ENCODE measurements around the gene SMC3. TPM values are rescaled to one million over a fixed set of nuclear protein-coding genes. Genes with fewer than 3 reads are reported as not detected.
"Not testable (repeated sequence)": the region's sequence is repeated elsewhere in the genome, so short reads cannot be mapped to it uniquely, and the experiment has no call there.

The SMC3 gene
- total RNA-seq: 10 to 100 TPM; 22.0 to 26.0 (median 24.0) TPM
- polyA plus RNA-seq: 17.2 TPM
- long read RNA-seq, donor 1, full-length matches to known transcripts: 19 of 62 reads
- long read RNA-seq, donor 1, partial matches to known transcripts: 42 of 62 reads
- long read RNA-seq, donor 1, other reads (novel, unspliced or antisense): 1 of 62 reads
- long read RNA-seq, donor 2, full-length matches to known transcripts: 9 of 12 reads
- long read RNA-seq, donor 2, partial matches to known transcripts: 3 of 12 reads
- long read RNA-seq, donor 2, other reads (novel, unspliced or antisense): 0 of 12 reads
- long read RNA-seq, donor 3, partial matches to known transcripts: 21 of 22 reads
- long read RNA-seq, donor 3, other reads (novel, unspliced or antisense): 1 of 22 reads
- long read RNA-seq, donor 4, full-length matches to known transcripts: 14 of 19 reads
- long read RNA-seq, donor 4, partial matches to known transcripts: 5 of 19 reads
- long read RNA-seq, donor 4, other reads (novel, unspliced or antisense): 0 of 19 reads

DNA sequence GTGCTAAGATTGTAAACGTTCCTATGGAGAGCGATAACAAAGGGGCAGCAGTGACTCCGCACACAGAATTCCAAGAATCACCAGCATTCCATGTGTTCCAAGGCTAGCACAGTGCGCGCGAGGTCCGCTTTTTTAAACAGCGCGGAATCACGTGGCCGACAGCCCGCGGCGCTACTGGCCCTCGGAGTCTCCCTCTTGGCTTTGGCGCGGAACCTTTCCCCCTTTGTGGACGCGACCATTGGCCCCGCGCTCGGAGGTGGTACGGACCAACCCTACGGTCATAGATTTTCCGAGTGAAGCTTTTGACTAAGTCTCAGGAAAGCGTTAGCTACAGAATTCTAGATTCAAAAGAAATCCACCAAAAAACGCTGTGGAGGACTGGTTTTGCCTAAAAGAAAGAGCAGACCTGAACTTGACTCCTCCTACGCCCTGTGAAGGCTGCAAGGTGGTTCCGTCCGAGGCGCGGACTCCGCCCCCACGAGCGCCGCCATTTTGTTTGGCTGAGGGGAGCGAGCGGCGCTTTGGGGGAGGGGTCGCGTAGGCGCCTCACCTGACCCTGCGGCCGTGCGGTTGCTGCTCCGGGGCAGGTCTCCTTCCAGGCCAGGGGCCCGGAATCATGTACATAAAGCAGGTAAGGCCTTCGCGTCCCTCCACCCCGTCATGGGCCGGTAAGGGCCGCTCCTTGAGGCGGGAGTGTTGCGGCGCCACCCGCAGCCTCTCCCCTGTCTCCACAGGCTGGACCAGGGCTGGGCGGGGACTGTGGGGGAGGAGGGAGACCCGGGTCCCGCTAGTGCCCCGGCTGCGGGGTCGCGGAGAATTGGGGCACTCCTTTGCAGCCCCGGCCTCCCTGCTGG, at the start of gene SMC3:
Gene SMC3, plus strand, starts transcription at position 495 of the 854 bp plus-strand sequence. Its CDS starts 122 bp downstream, at position 617.
- ATAC-seq (peak; percentile 96 to 97), DNase-seq (peak; percentile 94 to 97 (median 96))
- Histone ChIP-seq H3K27me3 (ENCODE audit: control insufficient read depth, insufficient read depth) (no peaks in the 10 kb centered on the region), H3K4me1 (ENCODE audit: control insufficient read depth, insufficient read depth, low read length) (no peaks in the 10 kb centered on the region), H3K9me3 (ENCODE audit: control insufficient read depth, low read length) (no peaks in the 10 kb centered on the region), H3K4me3 (ENCODE audit: low read length) (peak within 1 kb of the TSS; percentile 94), H3K27ac (ENCODE audit: low read length) (peak within 1 kb of the TSS; percentile 59)
- under 1% methylated on average over 64 of the region's 64 CpGs for WGBS
- intact Hi-C loops (cut with DNase I): no loop called here

DNA sequence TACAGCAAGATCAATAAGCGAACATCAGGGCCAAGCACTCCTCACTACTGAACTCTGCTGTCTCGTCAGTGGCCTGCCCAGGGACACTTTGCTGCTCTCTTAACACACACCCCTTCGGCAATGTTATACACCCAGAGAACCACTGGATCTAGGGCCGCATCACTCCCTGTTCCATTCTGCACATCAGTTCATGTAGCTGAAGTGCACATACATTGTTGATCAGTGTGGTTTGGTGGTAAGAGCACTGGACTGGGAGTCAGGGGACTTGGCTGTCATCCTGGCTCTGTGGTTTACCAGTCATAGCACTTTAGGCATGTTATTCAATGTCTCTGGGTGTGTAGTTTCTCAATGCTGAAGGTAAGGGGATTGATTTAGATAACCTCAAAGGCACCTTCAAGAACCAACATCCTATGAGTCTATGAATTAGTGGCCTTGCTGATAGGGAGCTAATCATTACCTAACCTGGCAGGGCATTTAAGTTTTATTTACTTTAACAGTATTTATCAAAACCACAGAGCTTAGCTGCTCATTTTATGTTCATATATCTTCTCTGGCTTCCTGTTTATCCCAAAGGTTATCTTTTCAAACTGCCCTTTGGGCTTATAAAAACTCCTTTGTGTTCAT, 45.0 kb upstream of the SMC3 start:
- WGBS: 94% methylated on average over 4 of the region's 4 CpGs

DNA sequence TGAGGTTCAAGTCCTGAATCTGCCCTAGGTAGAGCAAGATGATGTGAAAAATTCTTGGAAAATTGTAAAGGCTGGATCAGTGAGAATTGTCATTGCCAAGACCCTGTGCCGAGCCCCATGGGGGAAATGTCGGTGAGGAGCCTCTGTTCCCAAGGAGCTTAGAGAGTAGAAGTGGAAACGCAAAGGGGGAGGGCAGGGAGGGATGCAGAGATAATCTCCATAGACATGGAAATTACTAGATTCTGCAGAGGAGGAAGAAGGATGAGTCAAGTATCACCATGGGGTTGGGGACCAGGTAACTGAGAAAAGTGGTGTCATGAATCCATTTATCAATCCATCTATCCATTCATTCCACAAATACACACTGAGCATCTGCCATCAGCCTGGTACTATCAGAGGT, 43.8 kb upstream of the SMC3 start:
- Histone ChIP-seq H3K4me3 (ENCODE audit: low read length) (no peak overlapping the region), H3K4me1 (ENCODE audit: control insufficient read depth, insufficient read depth, low read length) (no peaks in the 10 kb centered on the region), H3K9me3 (ENCODE audit: control insufficient read depth, low read length) (no peaks in the 10 kb centered on the region), H3K27ac (ENCODE audit: low read length) (no peak overlapping the region), H3K27me3 (ENCODE audit: control insufficient read depth, insufficient read depth) (no peaks in the 10 kb centered on the region)
- ATAC-seq: no peak
- 75% methylated on average over 3 of the region's 3 CpGs for whole genome bisulfite sequencing
- intact Hi-C loops (cut with DNase I): no loop called here
- no peak for DNase-seq

More for the DNA sequence above, 45.0 kb upstream of the SMC3 start:
- intact Hi-C loops (cut with DNase I): no loop called here
- H3K4me3 ChIP-seq (ENCODE audit: low read length): no peak overlapping the region
- DNase-seq (no peak), ATAC-seq (no peak)
- H3K27ac ChIP-seq (ENCODE audit: low read length): no peak overlapping the region
- H3K27me3 ChIP-seq (ENCODE audit: control insufficient read depth, insufficient read depth): no peaks in the 10 kb centered on the region
- no peaks in the 10 kb centered on the region for H3K4me1 ChIP-seq (ENCODE audit: control insufficient read depth, insufficient read depth, low read length)
- H3K9me3 ChIP-seq (ENCODE audit: control insufficient read depth, low read length): no peaks in the 10 kb centered on the region

DNA sequence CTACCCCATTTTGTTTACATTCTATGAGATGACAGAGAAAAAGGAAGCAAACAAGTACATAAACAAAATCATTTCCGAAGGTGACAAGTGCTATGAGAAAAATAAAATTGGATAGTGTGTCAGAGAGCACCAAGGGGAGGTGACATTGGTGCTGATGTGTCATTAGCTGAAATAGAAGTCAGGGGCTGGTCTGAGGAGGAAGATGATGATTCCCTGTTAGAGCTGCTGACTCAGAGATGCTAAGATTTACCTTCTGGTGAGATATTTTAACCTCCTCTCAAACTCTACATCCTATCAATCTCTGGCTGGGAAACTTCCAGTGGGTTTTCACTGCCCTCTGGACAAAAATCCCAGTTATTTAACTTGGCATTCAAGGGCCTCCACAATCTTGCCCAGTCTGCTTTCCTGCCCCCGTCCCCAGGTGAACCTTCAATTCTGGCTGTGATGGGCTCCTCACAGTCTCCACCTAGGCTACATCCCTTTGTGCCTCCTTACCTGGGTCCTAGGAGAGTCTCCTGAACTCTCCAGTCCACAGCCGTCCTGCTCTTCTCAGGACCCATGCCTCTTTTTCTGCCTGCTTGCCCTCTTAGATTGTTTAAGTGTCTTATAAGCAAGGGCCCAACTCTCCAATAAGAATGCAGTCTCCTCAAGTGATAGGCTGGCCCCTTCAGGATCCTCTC, 43.2 kb upstream of the SMC3 start:
- Histone ChIP-seq H3K4me3 (ENCODE audit: low read length) (no peak overlapping the region), H3K4me1 (ENCODE audit: control insufficient read depth, insufficient read depth, low read length) (no peaks in the 10 kb centered on the region), H3K27me3 (ENCODE audit: control insufficient read depth, insufficient read depth) (no peaks in the 10 kb centered on the region), H3K27ac (ENCODE audit: low read length) (no peak overlapping the region), H3K9me3 (ENCODE audit: control insufficient read depth, low read length) (no peaks in the 10 kb centered on the region)
- 86% methylated on average over 3 of the region's 3 CpGs for whole genome bisulfite sequencing
- intact Hi-C loops (cut with DNase I): no loop called here
- DNase-seq (no peak), ATAC-seq (peak in 1 of 2 donors; percentile 4)

DNA sequence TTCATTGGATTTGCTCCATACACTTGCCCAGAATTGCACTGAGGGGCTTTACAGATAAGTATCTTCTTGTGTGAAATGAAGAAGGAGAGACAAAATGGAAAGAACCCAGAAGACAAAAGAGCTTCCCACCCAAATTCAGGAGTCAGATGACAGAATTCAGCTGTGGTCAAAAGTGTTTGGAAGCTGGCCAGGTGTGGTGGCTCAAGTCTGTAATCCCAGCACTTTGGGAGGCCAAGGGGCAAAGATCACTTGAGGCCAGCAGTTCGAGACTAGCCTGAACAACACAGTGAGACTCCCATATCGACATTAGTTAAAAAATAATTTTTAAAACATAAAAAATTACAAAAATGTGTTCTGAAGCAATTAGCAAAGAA, 42.6 kb upstream of the SMC3 start:
- DNase-seq: no peak
- no peak overlapping the region for H3K27ac ChIP-seq (ENCODE audit: low read length)
- no peak overlapping the region for H3K4me3 ChIP-seq (ENCODE audit: low read length)
- ATAC-seq: no peak
- H3K9me3 ChIP-seq (ENCODE audit: control insufficient read depth, low read length): no peaks in the 10 kb centered on the region
- intact Hi-C loops (cut with DNase I): no loop called here
- no peaks in the 10 kb centered on the region for H3K27me3 ChIP-seq (ENCODE audit: control insufficient read depth, insufficient read depth)
- no peaks in the 10 kb centered on the region for H3K4me1 ChIP-seq (ENCODE audit: control insufficient read depth, insufficient read depth, low read length)
- WGBS: 66% methylated on average over 2 of the region's 2 CpGs

DNA sequence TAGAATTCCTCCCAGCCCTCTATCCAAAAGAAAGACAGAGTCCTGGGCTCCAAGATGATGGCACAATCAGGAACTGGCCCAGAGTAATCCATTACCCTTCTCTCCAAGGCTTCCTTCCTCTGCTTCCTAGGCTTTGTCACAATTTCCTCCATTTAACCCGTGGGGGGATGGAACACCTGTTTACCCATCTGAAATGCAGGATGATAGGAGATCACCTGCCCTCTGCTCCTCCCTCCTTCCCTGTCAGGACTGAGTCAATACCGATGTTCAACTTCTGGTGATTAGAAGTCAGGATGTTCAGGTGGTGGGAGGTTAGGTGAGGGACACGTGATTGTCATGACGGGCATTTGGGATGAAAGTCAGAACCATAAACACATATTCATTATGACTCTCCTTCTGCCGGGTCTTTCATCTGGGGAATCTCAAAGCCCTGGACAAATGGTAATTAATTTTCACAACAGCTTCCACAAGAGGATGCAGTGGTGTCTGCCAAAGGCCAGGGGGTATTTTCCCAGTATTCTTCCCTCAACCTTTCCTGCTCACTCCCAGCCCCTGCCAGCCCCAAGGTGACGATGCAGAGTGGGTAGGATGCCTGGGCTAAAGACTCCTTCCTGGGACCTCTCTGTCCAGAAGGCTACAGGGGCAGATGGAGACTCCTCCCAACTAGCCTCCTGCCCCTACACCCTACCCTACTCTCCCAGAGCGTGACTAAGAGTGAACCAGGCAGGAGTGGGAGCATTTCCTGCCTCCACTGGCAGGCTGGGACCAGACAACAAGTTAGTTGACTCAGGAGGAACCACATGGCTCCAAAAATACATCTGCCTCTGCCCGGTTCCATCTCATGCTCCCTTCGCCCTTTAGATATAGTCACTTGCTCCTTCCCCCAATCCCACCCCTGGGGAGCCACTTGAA, 41.9 kb upstream of the SMC3 start:
- Histone ChIP-seq H3K4me3 (ENCODE audit: low read length) (no peak overlapping the region), H3K27me3 (ENCODE audit: control insufficient read depth, insufficient read depth) (no peaks in the 10 kb centered on the region), H3K9me3 (ENCODE audit: control insufficient read depth, low read length) (no peaks in the 10 kb centered on the region), H3K27ac (ENCODE audit: low read length) (no peak overlapping the region), H3K4me1 (ENCODE audit: control insufficient read depth, insufficient read depth, low read length) (no peaks in the 10 kb centered on the region)
- peak in 1 of 2 donors; percentile 17 for ATAC-seq
- 62% methylated on average over 9 of the region's 9 CpGs for WGBS
- intact Hi-C loops (cut with DNase I): no loop called here
- DNase-seq: no peak

DNA sequence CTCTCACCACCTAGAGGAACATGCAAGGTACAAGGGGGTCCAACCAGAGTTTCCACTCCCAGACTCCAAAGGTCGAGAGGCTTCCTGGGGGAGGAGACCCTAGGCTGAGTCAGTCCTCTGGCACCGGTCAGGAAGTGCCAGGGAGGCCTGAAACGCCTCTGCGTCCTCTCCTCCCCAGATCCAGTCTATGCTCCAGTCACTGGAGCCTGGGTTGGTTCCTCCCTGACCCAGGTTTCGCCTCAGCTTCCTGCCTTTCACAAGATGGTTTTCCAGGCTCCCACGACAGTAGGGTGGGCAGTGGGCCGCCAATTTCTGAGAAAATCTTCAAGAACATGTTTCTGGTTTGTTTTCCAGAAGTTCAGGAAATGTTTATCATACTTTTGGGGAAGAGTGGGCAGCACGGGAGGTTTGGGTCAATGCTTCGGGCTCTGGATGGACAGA, 39.7 kb upstream of the SMC3 start:
- H3K27me3 ChIP-seq (ENCODE audit: control insufficient read depth, insufficient read depth): no peaks in the 10 kb centered on the region
- intact Hi-C loops (cut with DNase I): no loop called here
- H3K27ac ChIP-seq (ENCODE audit: low read length): no peak overlapping the region
- no peak overlapping the region for H3K4me3 ChIP-seq (ENCODE audit: low read length)
- ATAC-seq (peak in 1 of 2 donors; percentile 39), DNase-seq (peak in 1 of 3 donors; percentile 29)
- no peaks in the 10 kb centered on the region for H3K9me3 ChIP-seq (ENCODE audit: control insufficient read depth, low read length)
- 69% methylated on average over 9 of the region's 9 CpGs for WGBS
- H3K4me1 ChIP-seq (ENCODE audit: control insufficient read depth, insufficient read depth, low read length): no peaks in the 10 kb centered on the region

DNA sequence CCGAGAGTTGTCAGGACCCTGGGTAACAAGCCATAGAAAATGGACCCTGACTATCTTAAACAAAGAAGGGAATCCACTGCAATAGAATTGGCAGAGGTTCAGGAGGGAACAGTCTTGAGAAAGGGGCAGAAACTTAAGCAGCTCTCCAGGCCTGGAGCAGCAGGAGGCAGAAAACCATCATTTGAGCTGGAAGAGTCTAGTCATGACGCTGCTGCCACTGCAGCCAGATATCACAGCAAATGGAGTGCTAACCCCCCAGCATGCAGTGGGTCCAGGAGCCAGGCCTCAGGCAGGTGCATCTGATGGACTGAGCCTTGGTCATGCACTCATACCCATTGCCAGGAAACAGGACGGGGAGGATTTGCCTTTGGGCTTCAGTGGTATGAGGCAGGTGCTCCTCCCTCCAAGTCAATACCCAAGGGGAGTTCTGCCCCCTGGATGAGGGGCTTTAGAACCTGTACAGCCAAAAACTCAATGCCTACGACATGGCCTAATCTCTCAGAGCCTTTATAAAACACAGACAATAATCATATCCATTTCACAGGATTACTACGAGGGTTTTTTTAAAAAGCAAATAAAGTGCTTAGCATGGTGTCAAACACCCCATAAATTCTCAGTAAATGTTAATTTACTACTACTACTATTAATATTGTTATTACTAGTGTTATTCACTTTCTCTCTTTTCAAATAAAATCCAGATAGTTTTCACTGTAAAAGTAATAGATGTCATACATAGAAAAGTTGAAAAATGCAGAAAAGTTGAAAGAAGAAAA, 39.1 kb upstream of the SMC3 start:
- Histone ChIP-seq H3K27me3 (ENCODE audit: control insufficient read depth, insufficient read depth) (no peaks in the 10 kb centered on the region), H3K27ac (ENCODE audit: low read length) (no peak overlapping the region), H3K4me1 (ENCODE audit: control insufficient read depth, insufficient read depth, low read length) (no peaks in the 10 kb centered on the region), H3K9me3 (ENCODE audit: control insufficient read depth, low read length) (no peaks in the 10 kb centered on the region), H3K4me3 (ENCODE audit: low read length) (no peak overlapping the region)
- peak in 1 of 2 donors; percentile 1 for ATAC-seq
- intact Hi-C loops (cut with DNase I): no loop called here
- WGBS: 80% methylated on average over 5 of the region's 5 CpGs
- DNase-seq: no peak

DNA sequence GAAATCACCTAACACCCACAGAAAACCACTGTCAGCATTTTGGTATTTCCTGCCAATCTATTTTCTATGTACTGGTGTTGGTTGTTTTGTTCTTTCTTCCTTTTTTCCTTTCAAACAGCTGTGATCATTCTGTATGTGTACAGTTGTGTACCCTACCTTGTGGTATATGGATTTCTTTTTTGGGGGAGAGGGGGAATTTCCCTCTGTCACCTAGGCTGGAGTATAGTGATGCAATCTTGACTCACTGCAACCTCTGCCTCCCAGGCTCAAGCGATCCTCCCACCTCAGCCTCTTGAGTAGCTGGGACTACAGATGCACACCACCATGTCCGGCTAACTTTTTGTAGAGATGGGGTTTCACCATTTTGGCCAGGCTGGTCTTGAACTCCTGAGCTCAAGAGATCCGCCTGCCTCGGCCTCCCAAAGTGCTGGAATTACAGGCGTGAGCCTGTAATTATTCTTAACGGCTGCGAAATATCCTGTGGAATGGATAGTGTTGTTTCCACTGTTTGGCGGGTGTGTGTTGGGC, 38.4 kb upstream of the SMC3 start:
- intact Hi-C loops (cut with DNase I); DNase-seq; H3K27ac ChIP-seq (ENCODE audit: low read length); H3K4me3 ChIP-seq (ENCODE audit: low read length); H3K27me3 ChIP-seq (ENCODE audit: control insufficient read depth, insufficient read depth); H3K4me1 ChIP-seq (ENCODE audit: control insufficient read depth, insufficient read depth, low read length); H3K9me3 ChIP-seq (ENCODE audit: control insufficient read depth, low read length); ATAC-seq: not testable (repeated sequence)
- 94% methylated on average over 8 of the region's 8 CpGs for WGBS
